HepG2 (cell line): ENCODE data around the gene BMP8A.

ENCODE experiments used
- CREB1 ChIP-seq, 2 experiments: fragments of 450-650 bp in 1 of 2; IDR thresholded peaks; 2 replicates each; pipeline ENCODE4 v1.6.1; 2016 to 2017; ENCODE audit warnings: control low read depth in 1 of 2, mild to moderate bottlenecking in 1 of 2, missing compliant biosample characterization in 1 of 2, missing genetic modification characterization in 1 of 2
- FOXK2 ChIP-seq: fragments of 450-650 bp; IDR thresholded peaks from 2 replicates; pipeline ENCODE4 v1.6.1; 2016
- GABPA ChIP-seq, 2 experiments: IDR thresholded peaks; 2 replicates each; pipeline ENCODE4 v1.6.1; 2011 to 2016; ENCODE audit warnings: low read depth in 2 of 2, low read length in 1 of 2, missing biosample characterization in 1 of 2, missing genetic modification characterization in 1 of 2
- SIN3B ChIP-seq: fragments of 150-350 bp; IDR thresholded peaks from 2 replicates; pipeline ENCODE4 v1.6.1; 2014; ENCODE audit warnings: low read length
- TOPORS ChIP-seq: sonication (generic); formaldehyde crosslinking; IDR thresholded peaks from 2 replicates; pipeline ENCODE4 v1.8.0; 2023; ENCODE audit warnings: mild to moderate bottlenecking, missing genetic modification reagents
- TF ChIP-seq, protein P1 (sequence below): sonication (generic); formaldehyde crosslinking; IDR thresholded peaks from 2 replicates; pipeline ENCODE4 v1.5.1; 2020; ENCODE audit warnings: mild to moderate bottlenecking, missing genetic modification reagents
- TF ChIP-seq, protein P2 (sequence below), 2 experiments: fragments of 450-650 bp in 1 of 2; sonication (generic) in 1 of 2; formaldehyde crosslinking; IDR thresholded peaks; 2 replicates each; pipeline versions ENCODE4 v1.5.0 to v1.8.0; 2020 to 2022; ENCODE audit warnings: mild to moderate bottlenecking in 1 of 2, missing genetic modification reagents in 1 of 2

DNA sequence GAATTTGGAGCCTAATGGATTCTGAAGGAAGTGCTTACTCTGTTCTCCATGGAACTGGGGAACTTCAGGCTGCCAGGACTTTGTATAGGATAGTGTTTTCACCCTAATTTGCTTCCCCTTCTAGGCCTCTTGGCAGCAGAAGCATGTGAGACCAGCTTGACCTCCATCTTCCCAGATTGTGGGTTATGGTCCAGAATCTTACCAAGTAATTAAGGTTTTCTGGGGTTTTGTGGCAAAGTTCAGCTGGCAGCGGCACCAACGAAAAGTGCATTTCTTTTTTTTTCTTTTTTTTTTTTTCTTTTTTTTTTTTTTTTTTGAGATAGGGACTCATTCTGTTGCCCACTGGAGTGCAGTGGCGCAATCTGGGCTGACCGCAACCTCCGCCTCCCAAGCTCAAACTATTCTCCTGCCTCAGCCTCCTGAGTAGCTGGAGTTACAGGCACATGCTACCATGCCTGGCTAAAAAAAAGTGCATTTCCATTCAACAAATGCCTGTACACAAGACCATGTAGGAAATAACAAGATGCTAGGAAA lies 3.4 kb upstream of the BMP8A start:
- TF ChIP-seq TOPORS = no peak
- TF ChIP-seq FOXK2 = no peak
- TF ChIP-seq GABPA (IDR thresholded peaks at IDR 0.05; ENCODE audit: low read depth, low read length) = no peak
- no peak for TF ChIP-seq GABPA (CRISPR knock-in tag; IDR thresholded peaks at IDR 0.05; ENCODE audit: low read depth)
- no peak for TF ChIP-seq CREB1 (IDR thresholded peaks at IDR 0.05)
- no peak for TF ChIP-seq CREB1 (CRISPR knock-in tag; IDR thresholded peaks at IDR 0.05)
- TF ChIP-seq SIN3B = no peak
- TF ChIP-seq, protein P1, sequence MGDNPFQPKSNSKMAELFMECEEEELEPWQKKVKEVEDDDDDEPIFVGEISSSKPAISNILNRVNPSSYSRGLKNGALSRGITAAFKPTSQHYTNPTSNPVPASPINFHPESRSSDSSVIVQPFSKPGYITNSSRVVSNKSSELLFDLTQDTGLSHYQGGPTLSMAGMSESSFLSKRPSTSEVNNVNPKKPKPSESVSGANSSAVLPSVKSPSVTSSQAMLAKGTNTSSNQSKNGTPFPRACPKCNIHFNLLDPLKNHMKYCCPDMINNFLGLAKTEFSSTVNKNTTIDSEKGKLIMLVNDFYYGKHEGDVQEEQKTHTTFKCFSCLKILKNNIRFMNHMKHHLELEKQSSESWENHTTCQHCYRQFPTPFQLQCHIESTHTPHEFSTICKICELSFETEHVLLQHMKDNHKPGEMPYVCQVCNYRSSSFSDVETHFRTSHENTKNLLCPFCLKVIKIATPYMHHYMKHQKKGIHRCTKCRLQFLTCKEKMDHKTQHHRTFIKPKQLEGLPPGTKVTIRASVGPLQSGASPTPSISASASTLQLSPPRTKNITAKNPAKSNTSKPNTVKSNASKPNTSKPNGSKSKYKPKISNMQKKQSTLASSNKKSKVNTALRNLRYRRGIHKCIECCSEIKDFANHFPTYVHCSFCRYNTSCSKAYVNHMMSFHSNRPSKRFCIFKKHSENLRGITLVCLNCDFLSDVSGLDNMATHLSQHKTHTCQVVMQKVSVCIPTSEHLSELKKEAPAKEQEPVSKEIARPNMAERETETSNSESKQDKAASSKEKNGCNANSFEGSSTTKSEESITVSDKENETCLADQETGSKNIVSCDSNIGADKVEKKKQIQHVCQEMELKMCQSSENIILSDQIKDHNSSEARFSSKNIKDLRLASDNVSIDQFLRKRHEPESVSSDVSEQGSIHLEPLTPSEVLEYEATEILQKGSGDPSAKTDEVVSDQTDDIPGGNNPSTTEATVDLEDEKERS (CRISPR knock-in tag) = no peak
- TF ChIP-seq, protein P2, sequence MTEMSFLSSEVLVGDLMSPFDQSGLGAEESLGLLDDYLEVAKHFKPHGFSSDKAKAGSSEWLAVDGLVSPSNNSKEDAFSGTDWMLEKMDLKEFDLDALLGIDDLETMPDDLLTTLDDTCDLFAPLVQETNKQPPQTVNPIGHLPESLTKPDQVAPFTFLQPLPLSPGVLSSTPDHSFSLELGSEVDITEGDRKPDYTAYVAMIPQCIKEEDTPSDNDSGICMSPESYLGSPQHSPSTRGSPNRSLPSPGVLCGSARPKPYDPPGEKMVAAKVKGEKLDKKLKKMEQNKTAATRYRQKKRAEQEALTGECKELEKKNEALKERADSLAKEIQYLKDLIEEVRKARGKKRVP (CRISPR knock-in tag; IDR thresholded peaks at IDR 0.05) = no peak
